ENCODE results near the gene OPA3. TPM values are rescaled to one million over a fixed set of nuclear protein-coding genes. Genes with fewer than 3 reads are reported as not detected.

The OPA3 gene
- total RNA-seq, 1 donor from 2014 or later = 14.8 TPM

DNA sequence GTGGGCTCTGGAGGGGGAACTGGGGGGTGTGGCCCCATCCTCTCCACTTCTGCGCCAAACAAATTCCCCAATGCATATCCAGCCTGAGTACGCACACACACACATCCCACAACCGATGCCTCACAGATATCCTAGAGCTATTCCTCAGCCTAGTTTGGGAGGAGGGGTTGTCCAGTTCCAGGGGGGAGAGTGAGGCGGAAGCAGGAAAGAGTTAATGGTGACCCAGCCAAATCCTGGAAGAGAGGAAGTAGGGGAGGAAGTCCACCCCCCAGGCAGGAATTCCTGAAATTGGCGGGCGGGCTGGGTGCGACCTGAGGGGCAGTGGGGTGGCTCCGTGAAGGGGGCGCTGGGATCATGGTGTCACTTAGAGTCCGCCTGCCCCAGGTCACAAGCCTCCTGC, 16.5 kb upstream of the OPA3 start:
- Mint-ChIP-seq H3K27ac (ENCODE audit: unreplicated experiment) (no peak overlapping the region), H3K27me3 (ENCODE audit: low read depth) (peaks cover 46% of the 10 kb centered on the region), H3K4me3 (ENCODE audit: unreplicated experiment) (no peak overlapping the region), H3K4me1 (ENCODE audit: low read depth) (peaks cover 24% of the 10 kb centered on the region), H3K36me3 (ENCODE audit: low read depth) (peaks cover 3% of the 10 kb centered on the region), H3K9me3 (ENCODE audit: low read depth) (no peaks in the 10 kb centered on the region)
- TF ChIP-seq, protein P1, sequence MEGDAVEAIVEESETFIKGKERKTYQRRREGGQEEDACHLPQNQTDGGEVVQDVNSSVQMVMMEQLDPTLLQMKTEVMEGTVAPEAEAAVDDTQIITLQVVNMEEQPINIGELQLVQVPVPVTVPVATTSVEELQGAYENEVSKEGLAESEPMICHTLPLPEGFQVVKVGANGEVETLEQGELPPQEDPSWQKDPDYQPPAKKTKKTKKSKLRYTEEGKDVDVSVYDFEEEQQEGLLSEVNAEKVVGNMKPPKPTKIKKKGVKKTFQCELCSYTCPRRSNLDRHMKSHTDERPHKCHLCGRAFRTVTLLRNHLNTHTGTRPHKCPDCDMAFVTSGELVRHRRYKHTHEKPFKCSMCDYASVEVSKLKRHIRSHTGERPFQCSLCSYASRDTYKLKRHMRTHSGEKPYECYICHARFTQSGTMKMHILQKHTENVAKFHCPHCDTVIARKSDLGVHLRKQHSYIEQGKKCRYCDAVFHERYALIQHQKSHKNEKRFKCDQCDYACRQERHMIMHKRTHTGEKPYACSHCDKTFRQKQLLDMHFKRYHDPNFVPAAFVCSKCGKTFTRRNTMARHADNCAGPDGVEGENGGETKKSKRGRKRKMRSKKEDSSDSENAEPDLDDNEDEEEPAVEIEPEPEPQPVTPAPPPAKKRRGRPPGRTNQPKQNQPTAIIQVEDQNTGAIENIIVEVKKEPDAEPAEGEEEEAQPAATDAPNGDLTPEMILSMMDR (IDR thresholded peaks at IDR 0.05) = no peak
- DNase-seq (ENCODE audit: low spot score) = no peak

- no peak overlapping the region for H3K27ac Mint-ChIP-seq (ENCODE audit: unreplicated experiment)
- no peak overlapping the region for H3K4me3 Mint-ChIP-seq (ENCODE audit: unreplicated experiment)
- H3K9me3 Mint-ChIP-seq (ENCODE audit: low read depth) = no peaks in the 10 kb centered on the region
- H3K27me3 Mint-ChIP-seq (ENCODE audit: low read depth) = peaks cover 46% of the 10 kb centered on the region
- TF ChIP-seq, protein P1 (IDR thresholded peaks at IDR 0.05) = no peak
- DNase-seq (ENCODE audit: low spot score) = no peak
- peaks cover 3% of the 10 kb centered on the region for H3K36me3 Mint-ChIP-seq (ENCODE audit: low read depth)
- peaks cover 24% of the 10 kb centered on the region for H3K4me1 Mint-ChIP-seq (ENCODE audit: low read depth)
These were observed 15.8 kb upstream of the OPA3 start for GRCh38 chr19:45600340-45600885.

DNA sequence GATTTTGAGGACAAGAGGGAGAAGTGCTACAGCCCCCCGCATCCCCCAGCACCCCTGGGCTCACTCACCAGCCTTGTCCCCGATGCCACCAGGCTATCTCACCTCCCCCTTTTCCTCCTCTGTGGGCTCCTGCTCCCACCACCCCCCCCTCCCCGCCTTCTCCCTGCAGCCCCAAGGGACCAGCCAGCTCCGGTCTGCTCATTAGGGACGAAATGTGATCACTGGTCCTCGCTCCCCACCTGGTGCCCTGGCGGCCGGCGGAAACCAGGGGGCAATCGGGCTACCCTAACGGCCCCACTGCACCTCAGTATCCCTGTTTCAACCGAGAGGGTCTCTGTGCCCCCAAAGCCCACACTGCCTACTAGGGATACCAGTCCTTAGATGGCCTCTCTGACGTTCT, 14.7 kb upstream of the OPA3 start:
- Mint-ChIP-seq H3K36me3 (ENCODE audit: low read depth) (peaks cover 3% of the 10 kb centered on the region), H3K27me3 (ENCODE audit: low read depth) (peaks cover 46% of the 10 kb centered on the region), H3K4me3 (ENCODE audit: unreplicated experiment) (no peak overlapping the region), H3K4me1 (ENCODE audit: low read depth) (peaks cover 24% of the 10 kb centered on the region), H3K9me3 (ENCODE audit: low read depth) (no peaks in the 10 kb centered on the region), H3K27ac (ENCODE audit: unreplicated experiment) (no peak overlapping the region)
- DNase-seq (ENCODE audit: low spot score) = no peak
- TF ChIP-seq, protein P1 (IDR thresholded peaks at IDR 0.05) = no peak

GRCh38 chr19:45598267-45599001, 13.8 kb upstream of the OPA3 start:
- DNase-seq (ENCODE audit: low spot score) = no peak
- Mint-ChIP-seq H3K4me1 (ENCODE audit: low read depth) (peaks cover 24% of the 10 kb centered on the region), H3K4me3 (ENCODE audit: unreplicated experiment) (peak overlapping the region; percentile 43), H3K9me3 (ENCODE audit: low read depth) (no peaks in the 10 kb centered on the region), H3K27me3 (ENCODE audit: low read depth) (peaks cover 46% of the 10 kb centered on the region), H3K36me3 (ENCODE audit: low read depth) (peaks cover 3% of the 10 kb centered on the region), H3K27ac (ENCODE audit: unreplicated experiment) (no peak overlapping the region)
- TF ChIP-seq, protein P1 (IDR thresholded peaks at IDR 0.05) = no peak

DNA sequence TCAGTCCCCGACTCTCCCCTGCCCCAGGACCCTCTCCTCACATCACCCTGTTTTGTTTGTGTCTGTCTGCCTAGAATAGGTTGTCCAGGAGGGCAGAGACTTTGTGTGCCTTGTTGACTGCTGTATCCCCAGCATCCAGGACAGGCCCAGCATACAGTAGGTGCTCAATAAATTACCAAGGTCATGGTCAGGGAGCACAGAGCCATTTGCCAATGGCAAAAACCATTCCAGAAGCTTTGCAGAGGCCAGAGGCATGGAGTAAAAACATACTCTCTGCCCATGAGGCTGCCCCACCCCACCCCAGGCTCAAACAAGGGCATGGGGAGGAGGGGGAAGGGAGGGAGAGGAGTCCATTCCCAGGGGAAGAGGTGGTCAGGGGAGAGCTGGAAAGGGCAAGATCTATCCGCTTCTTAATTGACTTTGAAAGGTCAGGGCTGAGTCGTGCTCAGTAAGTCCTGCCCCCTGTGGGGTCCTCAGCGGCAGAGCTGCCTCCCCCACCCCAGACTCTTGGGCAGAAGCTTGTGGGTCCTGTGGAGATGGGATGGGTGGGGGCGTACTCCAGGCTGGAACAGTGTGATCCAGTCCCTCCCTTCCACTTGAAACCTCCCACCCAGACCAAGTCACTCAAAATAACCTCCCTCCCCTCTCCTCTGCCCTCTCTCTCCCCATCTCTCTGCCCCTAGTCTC, 13.0 kb upstream of the OPA3 start:
- Mint-ChIP-seq H3K9me3 (ENCODE audit: low read depth) (no peaks in the 10 kb centered on the region), H3K27me3 (ENCODE audit: low read depth) (peaks cover 42% of the 10 kb centered on the region), H3K36me3 (ENCODE audit: low read depth) (peaks cover 3% of the 10 kb centered on the region), H3K4me3 (ENCODE audit: unreplicated experiment) (peak overlapping the region; percentile 43), H3K4me1 (ENCODE audit: low read depth) (peaks cover 24% of the 10 kb centered on the region), H3K27ac (ENCODE audit: unreplicated experiment) (no peak overlapping the region)
- DNase-seq (ENCODE audit: low spot score) = no peak
- TF ChIP-seq, protein P1 (IDR thresholded peaks at IDR 0.05) = no peak
